ENCODE data around the gene MAN1B1.

The MAN1B1 gene

GRCh38 chr9:137088121-137088520 lies 1.3 kb downstream of the MAN1B1 start:
- DNase-seq: no peak

- no peak for DNase-seq
Measured at GRCh38 chr9:137089232-137089947, 2.6 kb downstream of the MAN1B1 start.

- peak; percentile 92 for DNase-seq
Measured at GRCh38 chr9:137095664-137096517, 9.1 kb downstream of the MAN1B1 start.

GRCh38 chr9:137096785-137097546 lies 10.2 kb downstream of the MAN1B1 start:
- no peak for DNase-seq

GRCh38 chr9:137097761-137098462 lies 11.1 kb downstream of the MAN1B1 start:
- no peak for DNase-seq

- DNase-seq: no peak
Measured at GRCh38 chr9:137099231-137099630, 12.4 kb downstream of the MAN1B1 start.

- DNase-seq: no peak
Measured at GRCh38 chr9:137103206-137103999, 16.6 kb downstream of the MAN1B1 start.

GRCh38 chr9:137105814-137106661 lies 19.3 kb downstream of the MAN1B1 start:
- no peak for DNase-seq

- DNase-seq: no peak
Measured at GRCh38 chr9:137106662-137107250, 20.0 kb downstream of the MAN1B1 start.

GRCh38 chr9:137107312-137107921 lies 20.6 kb downstream of the MAN1B1 start:
- no peak for DNase-seq

GRCh38 chr9:137107982-137108381 lies 21.2 kb downstream of the MAN1B1 start:
- DNase-seq: peak; percentile 11

- DNase-seq: peak; percentile 11
Measured at GRCh38 chr9:137108608-137109249, 21.9 kb downstream of the MAN1B1 start.

- peak; percentile 5 for DNase-seq
Measured at GRCh38 chr9:137109250-137110146, 22.7 kb downstream of the MAN1B1 start.

GRCh38 chr9:137110147-137110910 lies 23.5 kb downstream of the MAN1B1 start:
- DNase-seq: no peak

GRCh38 chr9:137110911-137111787 lies 24.4 kb downstream of the MAN1B1 start:
- DNase-seq: no peak

GRCh38 chr9:137111788-137112563 lies 25.2 kb downstream of the MAN1B1 start:
- DNase-seq: no peak

Measured in stimulated activated CD4-positive, alpha-beta T cell treated with anti-CD3 and anti-CD28 coated beads, Interleukin-15, amount 100 ng/mL, for 24 hours (primary cell).